Esophagus muscularis mucosa (tissue), 4 donors: ENCODE measurements around the gene EFTUD2.

Source experiments
- EP300 ChIP-seq: sonication (generic); formaldehyde crosslinking; IDR thresholded peaks from one replicate; pipeline ENCODE4 v1.6.1; 2017; ENCODE audit warnings: antibody characterized with exemption
- POLR2AphosphoS5 ChIP-seq, 2 donors: sonication (generic); formaldehyde crosslinking; IDR thresholded peaks; one replicate each; pipeline ENCODE4 v1.6.1; 2017; ENCODE audit warnings: antibody characterized with exemption in 2 of 2
- TF ChIP-seq, protein P1 (sequence below), 3 experiments: fragments of 200-600 bp in 2 of 3; fragments of 450-650 bp in 1 of 3; sonication (generic) in 2 of 3; IDR thresholded peaks; one replicate each; pipeline ENCODE4 v1.5.1; 2017 to 2019; ENCODE audit warnings: antibody characterized with exemption in 3 of 3, mild to moderate bottlenecking in 2 of 3, moderate library complexity in 1 of 3

GRCh38 chr17:44919411-44919810, 20.2 kb upstream of the EFTUD2 start:
- TF ChIP-seq, protein P1, sequence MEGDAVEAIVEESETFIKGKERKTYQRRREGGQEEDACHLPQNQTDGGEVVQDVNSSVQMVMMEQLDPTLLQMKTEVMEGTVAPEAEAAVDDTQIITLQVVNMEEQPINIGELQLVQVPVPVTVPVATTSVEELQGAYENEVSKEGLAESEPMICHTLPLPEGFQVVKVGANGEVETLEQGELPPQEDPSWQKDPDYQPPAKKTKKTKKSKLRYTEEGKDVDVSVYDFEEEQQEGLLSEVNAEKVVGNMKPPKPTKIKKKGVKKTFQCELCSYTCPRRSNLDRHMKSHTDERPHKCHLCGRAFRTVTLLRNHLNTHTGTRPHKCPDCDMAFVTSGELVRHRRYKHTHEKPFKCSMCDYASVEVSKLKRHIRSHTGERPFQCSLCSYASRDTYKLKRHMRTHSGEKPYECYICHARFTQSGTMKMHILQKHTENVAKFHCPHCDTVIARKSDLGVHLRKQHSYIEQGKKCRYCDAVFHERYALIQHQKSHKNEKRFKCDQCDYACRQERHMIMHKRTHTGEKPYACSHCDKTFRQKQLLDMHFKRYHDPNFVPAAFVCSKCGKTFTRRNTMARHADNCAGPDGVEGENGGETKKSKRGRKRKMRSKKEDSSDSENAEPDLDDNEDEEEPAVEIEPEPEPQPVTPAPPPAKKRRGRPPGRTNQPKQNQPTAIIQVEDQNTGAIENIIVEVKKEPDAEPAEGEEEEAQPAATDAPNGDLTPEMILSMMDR (IDR thresholded peaks at IDR 0.05): no peak
- no peak for TF ChIP-seq POLR2AphosphoS5 (IDR thresholded peaks at IDR 0.05)
- no peak for TF ChIP-seq EP300
